HG03097 (cell line): ENCODE measurements around the gene RALGAPA2.

Experiments
- ATAC-seq: cut with Tn5 transposase; IDR thresholded peaks from one replicate; pipeline ENCODE4 v1.9.1; 2021; ENCODE audit not compliant: unreplicated experiment, low FRiP score

RALGAPA2 gene

GRCh38 chr20:20593447-20594170 lies 118.8 kb downstream of the RALGAPA2 start:
- ATAC-seq: no peak

GRCh38 chr20:20585146-20585545 lies 127.3 kb downstream of the RALGAPA2 start:
- no peak for ATAC-seq

- ATAC-seq: no peak
Measured at GRCh38 chr20:20582734-20583133, 129.7 kb downstream of the RALGAPA2 start.

- ATAC-seq: no peak
Measured at GRCh38 chr20:20580139-20580538, 132.3 kb downstream of the RALGAPA2 start.

GRCh38 chr20:20578838-20579237 lies 133.6 kb downstream of the RALGAPA2 start:
- no peak for ATAC-seq

- ATAC-seq: no peak
Measured at GRCh38 chr20:20573797-20574196, 138.6 kb downstream of the RALGAPA2 start.

GRCh38 chr20:20571068-20571780 lies 141.2 kb downstream of the RALGAPA2 start:
- no peak for ATAC-seq

- ATAC-seq: no peak
Measured at GRCh38 chr20:20568604-20569205, 143.7 kb downstream of the RALGAPA2 start.

- ATAC-seq: no peak
Measured at GRCh38 chr20:20567712-20568111, 144.7 kb downstream of the RALGAPA2 start.

- no peak for ATAC-seq
Measured at GRCh38 chr20:20566516-20566915, 145.9 kb downstream of the RALGAPA2 start.

GRCh38 chr20:20564279-20564678 lies 148.2 kb downstream of the RALGAPA2 start:
- no peak for ATAC-seq

GRCh38 chr20:20562507-20562906 lies 149.9 kb downstream of the RALGAPA2 start:
- ATAC-seq: no peak

- ATAC-seq: no peak
Measured at GRCh38 chr20:20561841-20562240, 150.6 kb downstream of the RALGAPA2 start.

GRCh38 chr20:20561172-20561571 lies 151.3 kb downstream of the RALGAPA2 start:
- no peak for ATAC-seq

GRCh38 chr20:20557406-20557805 lies 155.0 kb downstream of the RALGAPA2 start:
- no peak for ATAC-seq

- ATAC-seq: no peak
Measured at GRCh38 chr20:20555838-20556237, 156.6 kb downstream of the RALGAPA2 start.

- no peak for ATAC-seq
Measured at GRCh38 chr20:20554951-20555350, 157.5 kb downstream of the RALGAPA2 start.

- ATAC-seq: no peak
Measured at GRCh38 chr20:20553541-20553940, 158.9 kb downstream of the RALGAPA2 start.

GRCh38 chr20:20552076-20552475 lies 160.4 kb downstream of the RALGAPA2 start:
- no peak for ATAC-seq

- no peak for ATAC-seq
Measured at GRCh38 chr20:20551409-20551808, 161.0 kb downstream of the RALGAPA2 start.

- no peak for ATAC-seq
Measured at GRCh38 chr20:20549704-20550103, 162.7 kb downstream of the RALGAPA2 start.

- no peak for ATAC-seq
Measured at GRCh38 chr20:20549267-20549612, 163.2 kb downstream of the RALGAPA2 start.
